ENCODE results near the gene HIBADH. TPM values are rescaled to one million over a fixed set of nuclear protein-coding genes. Genes with fewer than 3 reads are reported as not detected.

HIBADH gene
- polyA plus RNA-seq, 1 donor (not counting 4 experiments of a cell fraction or from before 2014, with no cell fraction given) = 42.6 TPM

DNA sequence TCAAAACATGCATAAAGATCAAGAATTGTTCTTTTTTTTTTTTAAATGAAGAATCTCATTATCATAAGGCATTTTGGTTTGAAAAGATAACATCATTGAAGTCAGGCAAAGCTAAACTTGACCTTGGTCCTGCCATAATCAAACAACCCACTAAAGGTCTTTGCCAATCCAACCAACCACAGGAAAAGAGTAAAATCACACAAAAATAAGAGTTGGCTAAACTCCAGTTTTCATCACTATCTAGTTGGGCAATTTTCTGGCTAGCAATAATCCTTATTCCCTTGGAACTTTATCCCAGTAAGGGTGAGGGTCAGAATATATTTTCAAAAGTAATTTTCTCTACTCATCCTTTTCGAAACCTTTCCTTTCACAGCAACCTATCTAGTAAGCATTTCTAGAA lies 62.4 kb downstream of the HIBADH start:
- dilution Hi-C loops (cut with MboI; ENCODE audit: extremely low pct_ligation_motif_present, low sequenced_read_pairs) = no loop called here
- Histone ChIP-seq H3K27ac (ENCODE audit: control insufficient read depth, insufficient read depth, low read length) (no peak overlapping the region), H3K4me2 (ENCODE audit: control insufficient read depth, extremely low read depth, insufficient read depth, low read depth, low read length) (no peak overlapping the region), H4K20me1 (ENCODE audit: control insufficient read depth, extremely low read depth, insufficient read depth, low read length) (no peaks in the 10 kb centered on the region), H3K9ac (ENCODE audit: control insufficient read depth, extremely low read depth, insufficient read depth, low read length) (no peak overlapping the region), H3K79me2 (ENCODE audit: control insufficient read depth, insufficient read depth, low read length) (no peaks in the 10 kb centered on the region), H3K9me1 (ENCODE audit: control insufficient read depth, extremely low read depth, insufficient read depth, low read length) (no peaks in the 10 kb centered on the region), H3K4me3 (ENCODE audit: control insufficient read depth in 2 of 3, extremely low read depth in 1 of 3, insufficient read depth in 2 of 3, low read depth in 1 of 3, low read length in 3 of 3) (no peak overlapping the region), H2AFZ (ENCODE audit: control insufficient read depth, low read length) (no peak overlapping the region), H3K36me3 (ENCODE audit: control insufficient read depth in 2 of 2, extremely low read depth in 1 of 2, insufficient read depth in 2 of 2, low read length in 2 of 2) (no peaks in the 10 kb centered on the region), H3K4me1 (ENCODE audit: control insufficient read depth, extremely low read depth, insufficient read depth, low read length) (no peaks in the 10 kb centered on the region), H3K27me3 (ENCODE audit: control insufficient read depth, extremely low read depth, insufficient read depth, low read length) (no peaks in the 10 kb centered on the region), H3K9me3 (ENCODE audit: control insufficient read depth, low read depth, low read length) (no peaks in the 10 kb centered on the region)
- DNase-seq (ENCODE audit: low read depth, low spot score) (no peak), FAIRE-seq (no peak)
- TF ChIP-seq EZH2 (IDR thresholded peaks at IDR 0.05; ENCODE audit: low read length) = no peak
- TF ChIP-seq, protein P1, sequence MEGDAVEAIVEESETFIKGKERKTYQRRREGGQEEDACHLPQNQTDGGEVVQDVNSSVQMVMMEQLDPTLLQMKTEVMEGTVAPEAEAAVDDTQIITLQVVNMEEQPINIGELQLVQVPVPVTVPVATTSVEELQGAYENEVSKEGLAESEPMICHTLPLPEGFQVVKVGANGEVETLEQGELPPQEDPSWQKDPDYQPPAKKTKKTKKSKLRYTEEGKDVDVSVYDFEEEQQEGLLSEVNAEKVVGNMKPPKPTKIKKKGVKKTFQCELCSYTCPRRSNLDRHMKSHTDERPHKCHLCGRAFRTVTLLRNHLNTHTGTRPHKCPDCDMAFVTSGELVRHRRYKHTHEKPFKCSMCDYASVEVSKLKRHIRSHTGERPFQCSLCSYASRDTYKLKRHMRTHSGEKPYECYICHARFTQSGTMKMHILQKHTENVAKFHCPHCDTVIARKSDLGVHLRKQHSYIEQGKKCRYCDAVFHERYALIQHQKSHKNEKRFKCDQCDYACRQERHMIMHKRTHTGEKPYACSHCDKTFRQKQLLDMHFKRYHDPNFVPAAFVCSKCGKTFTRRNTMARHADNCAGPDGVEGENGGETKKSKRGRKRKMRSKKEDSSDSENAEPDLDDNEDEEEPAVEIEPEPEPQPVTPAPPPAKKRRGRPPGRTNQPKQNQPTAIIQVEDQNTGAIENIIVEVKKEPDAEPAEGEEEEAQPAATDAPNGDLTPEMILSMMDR (optimal IDR thresholded peaks at IDR 0.05 in 1 of 3, IDR thresholded peaks at IDR 0.05 in 1 of 3, conservative IDR thresholded peaks at IDR 0.05 in 1 of 3; ENCODE audit: extremely low read depth in 1 of 3, insufficient read depth in 2 of 3, low read length in 3 of 3) = no peak

DNA sequence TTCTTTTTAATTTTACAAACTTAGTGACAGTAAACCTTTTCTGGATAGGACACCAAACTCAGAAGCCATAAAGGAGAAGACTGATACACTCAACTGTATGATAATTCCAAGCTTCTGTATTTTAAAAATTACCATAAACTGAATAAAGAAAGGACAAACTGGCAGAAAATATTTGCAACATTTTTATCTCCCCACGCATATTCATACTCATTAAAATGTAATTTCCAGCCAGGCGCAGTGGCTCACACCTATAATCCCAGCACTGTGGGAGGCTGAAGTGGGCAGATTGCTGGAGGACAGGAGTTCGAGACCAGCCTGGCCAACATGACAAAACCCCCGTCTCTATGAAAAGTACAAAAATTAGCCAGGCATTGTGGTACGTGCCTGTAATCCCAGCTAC lies 67.7 kb downstream of the HIBADH start:
- no peak for TF ChIP-seq EZH2 (IDR thresholded peaks at IDR 0.05; ENCODE audit: low read length)
- TF ChIP-seq, protein P1 (optimal IDR thresholded peaks at IDR 0.05 in 1 of 3, IDR thresholded peaks at IDR 0.05 in 1 of 3, conservative IDR thresholded peaks at IDR 0.05 in 1 of 3; ENCODE audit: extremely low read depth in 1 of 3, insufficient read depth in 2 of 3, low read length in 3 of 3) = no peak

More for the DNA sequence above, 67.7 kb downstream of the HIBADH start:
- Histone ChIP-seq H3K27ac (ENCODE audit: control insufficient read depth, insufficient read depth, low read length) (no peak overlapping the region), H3K4me3 (ENCODE audit: control insufficient read depth in 2 of 3, extremely low read depth in 1 of 3, insufficient read depth in 2 of 3, low read depth in 1 of 3, low read length in 3 of 3) (no peak overlapping the region), H3K4me1 (ENCODE audit: control insufficient read depth, extremely low read depth, insufficient read depth, low read length) (no peaks in the 10 kb centered on the region), H3K9ac (ENCODE audit: control insufficient read depth, extremely low read depth, insufficient read depth, low read length) (no peak overlapping the region), H3K9me3 (ENCODE audit: control insufficient read depth, low read depth, low read length) (no peaks in the 10 kb centered on the region), H2AFZ (ENCODE audit: control insufficient read depth, low read length) (no peak overlapping the region), H3K36me3 (ENCODE audit: control insufficient read depth in 2 of 2, extremely low read depth in 1 of 2, insufficient read depth in 2 of 2, low read length in 2 of 2) (no peaks in the 10 kb centered on the region), H4K20me1 (ENCODE audit: control insufficient read depth, extremely low read depth, insufficient read depth, low read length) (no peaks in the 10 kb centered on the region), H3K79me2 (ENCODE audit: control insufficient read depth, insufficient read depth, low read length) (no peaks in the 10 kb centered on the region), H3K27me3 (ENCODE audit: control insufficient read depth, extremely low read depth, insufficient read depth, low read length) (no peaks in the 10 kb centered on the region), H3K4me2 (ENCODE audit: control insufficient read depth, extremely low read depth, insufficient read depth, low read depth, low read length) (no peak overlapping the region), H3K9me1 (ENCODE audit: control insufficient read depth, extremely low read depth, insufficient read depth, low read length) (no peaks in the 10 kb centered on the region)
- dilution Hi-C loops (cut with MboI; ENCODE audit: extremely low pct_ligation_motif_present, low sequenced_read_pairs) = loop anchor here (25.0 kb wide), 1 partner anchor 383 kb away; the partner anchor contains the start of gene HOXA13
- DNase-seq (ENCODE audit: low read depth, low spot score) (no peak), FAIRE-seq (no peak)
